GM12873 (cell line): ENCODE measurements around the gene KCNJ11.

Experiments used
- TF ChIP-seq, protein P1 (sequence below): IDR thresholded peaks from 2 replicates; pipeline ENCODE4 v1.5.1; 2012; ENCODE audit warnings: low read depth, mild to moderate bottlenecking, moderate library complexity, low read length, control low read depth; ENCODE audit not compliant: insufficient read depth; ENCODE audit errors: missing control alignments

KCNJ11 gene

GRCh38 chr11:17351172-17351509 is 37.3 kb downstream of the KCNJ11 start:
- TF ChIP-seq, protein P1, sequence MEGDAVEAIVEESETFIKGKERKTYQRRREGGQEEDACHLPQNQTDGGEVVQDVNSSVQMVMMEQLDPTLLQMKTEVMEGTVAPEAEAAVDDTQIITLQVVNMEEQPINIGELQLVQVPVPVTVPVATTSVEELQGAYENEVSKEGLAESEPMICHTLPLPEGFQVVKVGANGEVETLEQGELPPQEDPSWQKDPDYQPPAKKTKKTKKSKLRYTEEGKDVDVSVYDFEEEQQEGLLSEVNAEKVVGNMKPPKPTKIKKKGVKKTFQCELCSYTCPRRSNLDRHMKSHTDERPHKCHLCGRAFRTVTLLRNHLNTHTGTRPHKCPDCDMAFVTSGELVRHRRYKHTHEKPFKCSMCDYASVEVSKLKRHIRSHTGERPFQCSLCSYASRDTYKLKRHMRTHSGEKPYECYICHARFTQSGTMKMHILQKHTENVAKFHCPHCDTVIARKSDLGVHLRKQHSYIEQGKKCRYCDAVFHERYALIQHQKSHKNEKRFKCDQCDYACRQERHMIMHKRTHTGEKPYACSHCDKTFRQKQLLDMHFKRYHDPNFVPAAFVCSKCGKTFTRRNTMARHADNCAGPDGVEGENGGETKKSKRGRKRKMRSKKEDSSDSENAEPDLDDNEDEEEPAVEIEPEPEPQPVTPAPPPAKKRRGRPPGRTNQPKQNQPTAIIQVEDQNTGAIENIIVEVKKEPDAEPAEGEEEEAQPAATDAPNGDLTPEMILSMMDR, result peak; percentile 15

GRCh38 chr11:17350455-17351171 is 37.8 kb downstream of the KCNJ11 start:
- TF ChIP-seq, protein P1, result no peak

DNA sequence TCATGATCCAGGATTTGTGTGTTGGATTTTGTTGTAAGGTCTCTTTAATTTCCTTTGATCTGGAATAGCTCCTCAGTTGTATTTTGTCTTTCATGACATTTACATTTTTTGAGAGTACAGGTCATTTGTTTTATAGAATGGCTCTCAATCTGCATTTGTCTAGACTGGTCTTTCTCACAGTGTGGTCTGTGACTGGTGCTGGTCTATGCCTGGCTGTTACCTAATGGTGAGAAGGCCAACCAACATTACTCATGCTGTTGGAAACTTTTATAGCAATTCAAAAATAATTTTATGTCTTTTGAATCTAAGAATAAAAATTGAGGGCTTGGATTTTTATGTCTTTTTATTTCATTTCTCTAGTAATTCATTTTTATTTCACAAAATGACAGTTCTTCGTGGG is 40.8 kb downstream of the KCNJ11 start:
- TF ChIP-seq, protein P1, result no peak

DNA sequence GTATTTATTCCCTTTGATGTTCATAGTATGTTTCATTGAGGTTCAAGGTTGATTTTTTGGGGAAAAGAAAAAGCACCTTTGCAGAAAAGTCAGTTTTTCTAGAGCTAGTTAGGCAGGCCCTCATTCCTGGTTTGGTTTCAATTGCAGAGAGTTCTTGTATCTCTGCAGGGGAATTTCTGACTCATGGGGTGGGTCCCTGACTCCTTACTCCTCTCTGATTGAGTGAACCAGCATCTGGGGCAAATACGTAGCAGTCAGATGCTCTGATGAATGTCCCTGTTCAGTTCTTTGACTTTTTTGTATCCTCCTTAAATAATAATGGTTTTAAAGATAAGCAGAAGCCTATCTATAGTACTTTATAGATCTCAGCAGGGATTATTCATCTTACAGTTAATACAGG is 44.6 kb downstream of the KCNJ11 start:
- TF ChIP-seq, protein P1, result no peak

DNA sequence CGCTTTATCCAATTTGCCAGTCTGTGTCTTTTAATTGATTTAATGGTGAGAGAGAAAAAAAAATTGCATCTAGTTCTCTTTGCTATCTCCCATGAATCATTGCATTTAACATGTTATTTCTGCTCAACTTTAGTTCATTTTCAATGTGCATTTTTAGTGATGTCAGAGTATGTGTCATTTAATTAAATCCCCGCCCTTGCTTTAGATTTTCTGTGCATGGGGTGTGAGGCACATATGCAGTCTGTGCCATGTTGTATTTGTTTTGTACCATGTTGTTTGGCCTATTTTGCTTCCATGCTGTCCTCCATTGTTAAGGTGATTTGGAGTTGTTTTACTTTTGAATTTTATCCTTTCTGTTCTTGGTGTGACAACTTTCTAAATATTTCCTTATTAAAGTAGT is 45.2 kb downstream of the KCNJ11 start:
- TF ChIP-seq, protein P1, result no peak
